DOHH2 (cell line): Measurements from ENCODE around the gene VSIR.

Experiments used
- EZH2phosphoT487 ChIP-seq: fragments of 200-600 bp; sonication (generic); IDR thresholded peaks from 2 replicates; pipeline ENCODE4 v1.6.1; 2017; ENCODE audit warnings: borderline replicate concordance, mild to moderate bottlenecking, antibody characterized with exemption, low read length, moderate library complexity, mixed read lengths
- TF ChIP-seq, protein P1 (sequence below): fragments of 200-600 bp; sonication (generic); IDR thresholded peaks from one replicate; pipeline ENCODE4 v1.5.1; 2014; ENCODE audit warnings: antibody characterized with exemption, mild to moderate bottlenecking, low read depth, low read length; ENCODE audit not compliant: poor library complexity, severe bottlenecking

DNA sequence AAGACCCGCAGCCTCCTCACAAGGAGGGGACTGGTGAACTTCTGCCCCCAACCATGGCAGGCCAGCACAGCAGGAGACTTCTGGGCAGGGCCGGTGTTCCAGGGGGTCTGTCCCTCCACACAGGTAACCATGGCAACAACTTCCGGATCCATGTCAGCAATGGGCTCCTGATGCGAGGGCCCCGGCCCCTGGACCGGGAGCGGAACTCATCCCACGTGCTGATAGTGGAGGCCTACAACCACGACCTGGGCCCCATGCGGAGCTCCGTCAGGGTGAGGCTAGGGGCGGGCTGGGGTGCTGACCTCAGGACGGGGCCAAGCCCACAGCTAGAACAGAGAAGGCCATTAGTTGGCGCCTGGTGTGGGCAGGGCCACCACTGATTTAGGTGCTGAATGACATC is 48.1 kb downstream of the VSIR start:
- TF ChIP-seq, protein P1, sequence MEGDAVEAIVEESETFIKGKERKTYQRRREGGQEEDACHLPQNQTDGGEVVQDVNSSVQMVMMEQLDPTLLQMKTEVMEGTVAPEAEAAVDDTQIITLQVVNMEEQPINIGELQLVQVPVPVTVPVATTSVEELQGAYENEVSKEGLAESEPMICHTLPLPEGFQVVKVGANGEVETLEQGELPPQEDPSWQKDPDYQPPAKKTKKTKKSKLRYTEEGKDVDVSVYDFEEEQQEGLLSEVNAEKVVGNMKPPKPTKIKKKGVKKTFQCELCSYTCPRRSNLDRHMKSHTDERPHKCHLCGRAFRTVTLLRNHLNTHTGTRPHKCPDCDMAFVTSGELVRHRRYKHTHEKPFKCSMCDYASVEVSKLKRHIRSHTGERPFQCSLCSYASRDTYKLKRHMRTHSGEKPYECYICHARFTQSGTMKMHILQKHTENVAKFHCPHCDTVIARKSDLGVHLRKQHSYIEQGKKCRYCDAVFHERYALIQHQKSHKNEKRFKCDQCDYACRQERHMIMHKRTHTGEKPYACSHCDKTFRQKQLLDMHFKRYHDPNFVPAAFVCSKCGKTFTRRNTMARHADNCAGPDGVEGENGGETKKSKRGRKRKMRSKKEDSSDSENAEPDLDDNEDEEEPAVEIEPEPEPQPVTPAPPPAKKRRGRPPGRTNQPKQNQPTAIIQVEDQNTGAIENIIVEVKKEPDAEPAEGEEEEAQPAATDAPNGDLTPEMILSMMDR: no peak
- no peak for TF ChIP-seq EZH2phosphoT487
